Kasumi-1 (cell line): ENCODE results near the gene ETFA.

Experiments
- DNase-seq, 2 experiments: peaks; one replicate each; lab custom pipeline; 2025; lab: John Stamatoyannopoulos, UW

The ETFA gene

GRCh38 chr15:76217029-76217881 is 94.0 kb downstream of the ETFA start:
- no peak for DNase-seq

GRCh38 chr15:76215634-76216033 is 95.6 kb downstream of the ETFA start:
- no peak for DNase-seq

GRCh38 chr15:76209942-76210341 is 101.3 kb downstream of the ETFA start:
- DNase-seq: no peak

GRCh38 chr15:76209523-76209922 is 101.7 kb downstream of the ETFA start:
- no peak for DNase-seq

- no peak for DNase-seq
Measured at GRCh38 chr15:76208786-76209424, 102.4 kb downstream of the ETFA start.

GRCh38 chr15:76208084-76208785 is 103.0 kb downstream of the ETFA start:
- no peak for DNase-seq

GRCh38 chr15:76206325-76206976 is 104.8 kb downstream of the ETFA start:
- DNase-seq: no peak

GRCh38 chr15:76204916-76205460 is 106.3 kb downstream of the ETFA start:
- no peak for DNase-seq

- DNase-seq: no peak
Measured at GRCh38 chr15:76204109-76204845, 107.0 kb downstream of the ETFA start.

- DNase-seq: no peak
Measured at GRCh38 chr15:76203346-76204108, 107.7 kb downstream of the ETFA start.

- no peak for DNase-seq
Measured at GRCh38 chr15:76201536-76202255, 109.6 kb downstream of the ETFA start.

GRCh38 chr15:76200641-76201105 is 110.6 kb downstream of the ETFA start:
- DNase-seq: no peak

- DNase-seq: no peak
Measured at GRCh38 chr15:76200083-76200465, 111.2 kb downstream of the ETFA start.

- DNase-seq: no peak
Measured at GRCh38 chr15:76199106-76200082, 111.9 kb downstream of the ETFA start.

- DNase-seq: no peak
Measured at GRCh38 chr15:76198456-76199105, 112.7 kb downstream of the ETFA start.

GRCh38 chr15:76197703-76198455 is 113.4 kb downstream of the ETFA start:
- DNase-seq: no peak
